HepG2 (cell line): ENCODE results near the gene S100A12. TPM values are rescaled to one million over a fixed set of nuclear protein-coding genes. Genes with fewer than 3 reads are reported as not detected.

Experiments used
- ATAC-seq: fragments of 200-7000 bp; cut with Tn5 transposase; 3 replicates; pipeline ENCODE4 v1.9.1; 2020; ENCODE audit warnings: mild to moderate bottlenecking, moderate library complexity
- BruUV-seq: library from RNA; stranded (reverse); fragments of 400-500 nt; replicated peaks from 2 replicates; lab custom pipeline; 2021; lab: Mats Ljungman, UMichigan
- CTCF ChIA-PET: fragments of 300-600 bp; formaldehyde crosslinking; extraction: SDS; loops from one replicate; lab custom pipeline; 2021; ENCODE audit warnings: low total read pairs, inconsistent platforms, low intra/inter-chr PET ratio; lab: Yijun Ruan, JAX
- POLR2A ChIA-PET: fragments of 350-600 bp; sonication (Branson Sonifier 250); formaldehyde crosslinking; loops from one replicate; lab custom pipeline; 2020; ENCODE audit warnings: antibody characterized with exemption, inconsistent platforms; lab: Yijun Ruan, JAX
- DNase-seq: peaks from one replicate; pipeline ENCODE4 v3.0.0-alpha.2; 2015; ENCODE audit warnings: low spot score
- FAIRE-seq: peaks from 3 replicates; lab custom pipeline; 2011; peaks lifted over from hg19 to GRCh38; lab: Jason Lieb, UNC
- H2AFZ ChIP-seq: one replicate; pipeline ENCODE4 v1.6.1; 2011; ENCODE audit warnings: low read length, inconsistent platforms
- H3K27ac ChIP-seq: fragments of 300-600 bp; 3 replicates; pipeline ENCODE4 v1.8.0; 2011; ENCODE audit warnings: mixed run types, mild to moderate bottlenecking, mixed read lengths, low read length, inconsistent platforms; ENCODE audit not compliant: insufficient read depth; ENCODE audit errors: extremely low read length
- H3K27me3 ChIP-seq, 2 experiments: fragments of 200-600 bp in 1 of 2; 2 replicates in 1 of 2; 3 replicates in 1 of 2; pipeline versions ENCODE4 v1.6.0 to v1.8.0; 2011; ENCODE audit warnings: low read length in 2 of 2, mild to moderate bottlenecking in 2 of 2, moderate library complexity in 2 of 2, inconsistent platforms in 1 of 2; ENCODE audit not compliant: insufficient read depth in 2 of 2, control insufficient read depth in 1 of 2
- H3K36me3 ChIP-seq, 2 experiments: fragments of 200-600 bp in 1 of 2; replicated peaks in 1 of 2; 2 replicates in 1 of 2; 3 replicates in 1 of 2; pipeline versions ENCODE4 v1.5.1 to v1.8.0; 2011; ENCODE audit warnings: low read length in 2 of 2, inconsistent platforms in 1 of 2; ENCODE audit not compliant: insufficient read depth in 2 of 2, control insufficient read depth in 1 of 2
- H3K4me1 ChIP-seq: 2 replicates; pipeline ENCODE4 v1.5.1; 2012; ENCODE audit warnings: low read length, inconsistent platforms; ENCODE audit not compliant: insufficient read depth
- H3K4me2 ChIP-seq: 2 replicates; pipeline ENCODE4 v1.6.0; 2011; ENCODE audit warnings: low read depth, low read length, inconsistent platforms
- H3K4me3 ChIP-seq, 3 experiments: fragments of 200-600 bp in 1 of 3; sonication (generic), shearing (Covaris generic) in 1 of 3; replicated peaks in 1 of 3; 2 replicates each; pipeline ENCODE4 v1.5.1; 2011 to 2016; ENCODE audit warnings: low read length in 3 of 3, inconsistent platforms in 2 of 3, low read depth in 2 of 3, mild to moderate bottlenecking in 2 of 3, control low read depth in 1 of 3, mixed read lengths in 1 of 3; ENCODE audit not compliant: insufficient read depth in 1 of 3
- H3K79me2 ChIP-seq: one replicate; pipeline ENCODE4 v1.6.1; 2011; ENCODE audit warnings: low read length, inconsistent platforms; ENCODE audit not compliant: insufficient read depth
- H3K9ac ChIP-seq: 2 replicates; pipeline ENCODE4 v1.6.0; 2011; ENCODE audit warnings: mild to moderate bottlenecking, low read depth, low read length, inconsistent platforms; ENCODE audit not compliant: insufficient read depth
- H3K9me3 ChIP-seq: 2 replicates; pipeline ENCODE4 v1.5.1; 2012; ENCODE audit warnings: mild to moderate bottlenecking, low read length
- H4K20me1 ChIP-seq: 2 replicates; pipeline ENCODE4 v1.6.0; 2011; ENCODE audit warnings: inconsistent platforms, mild to moderate bottlenecking, low read length, moderate library complexity; ENCODE audit not compliant: insufficient read depth
- HCFC1 ChIP-seq: fragments of 150-350 bp; IDR thresholded peaks from 2 replicates; pipeline ENCODE4 v1.6.1; 2014; ENCODE audit warnings: low read depth, low read length
- HMG20B ChIP-seq: conservative IDR thresholded peaks from 2 replicates; pipeline ENCODE4 v1.6.1; 2016; ENCODE audit warnings: missing genetic modification reagents, missing compliant biosample characterization
- IRF2 ChIP-seq: IDR thresholded peaks from 2 replicates; pipeline ENCODE4 v1.6.1; 2018; ENCODE audit warnings: missing genetic modification reagents, missing compliant biosample characterization
- KLF6 ChIP-seq: IDR thresholded peaks from 2 replicates; pipeline ENCODE4 v1.8.0; 2016; ENCODE audit warnings: missing biosample characterization, missing genetic modification reagents
- NFKB2 ChIP-seq: sonication (generic); formaldehyde crosslinking; IDR thresholded peaks from 2 replicates; pipeline ENCODE4 v1.4.0; 2020; ENCODE audit warnings: missing genetic modification reagents, borderline replicate concordance
- PITX1 ChIP-seq: sonication (generic); formaldehyde crosslinking; IDR thresholded peaks from 2 replicates; pipeline ENCODE4 v1.5.1; 2020; ENCODE audit warnings: mild to moderate bottlenecking, missing genetic modification reagents
- POLR2G ChIP-seq: fragments of 200-400 bp; formaldehyde crosslinking; IDR thresholded peaks from 2 replicates; pipeline ENCODE4 v1.6.1; 2018; ENCODE audit warnings: mild to moderate bottlenecking, low read depth, low read length, moderate library complexity
- RELA ChIP-seq: sonication (generic); formaldehyde crosslinking; IDR thresholded peaks from 2 replicates; pipeline ENCODE4 v1.4.0; 2020; ENCODE audit warnings: missing genetic modification reagents
- RFX3 ChIP-seq: IDR thresholded peaks from 2 replicates; pipeline ENCODE4 v1.6.1; 2016; ENCODE audit warnings: missing biosample characterization, missing genetic modification reagents
- ZFP37 ChIP-seq: sonication (generic); formaldehyde crosslinking; IDR thresholded peaks from 2 replicates; pipeline ENCODE4 v1.4.0; 2020; ENCODE audit warnings: missing genetic modification reagents, borderline replicate concordance
- ZNF251 ChIP-seq: sonication (generic); formaldehyde crosslinking; IDR thresholded peaks from 2 replicates; pipeline ENCODE4 v1.9.0; 2021; ENCODE audit warnings: mild to moderate bottlenecking, missing genetic modification reagents
- ZNF776 ChIP-seq: sonication (generic); formaldehyde crosslinking; IDR thresholded peaks from 2 replicates; pipeline ENCODE4 v1.4.0; 2020; ENCODE audit warnings: mild to moderate bottlenecking, missing genetic modification reagents
- WGBS: methylation state at CpG from one replicate; pipeline ENCODE4 v1.1.6; 2017; ENCODE audit warnings: low lambda C conversion rate; 5-methylcytosine and 5-hydroxymethylcytosine counted together
- in situ Hi-C: cut with HindIII; loops from 2 replicates; pipeline ENCODE4 v1.10.0; 2017; ENCODE audit warnings: low pct_unique_long_range_greater_than_20kb; ENCODE audit not compliant: extremely low pct_ligation_motif_present
- intact Hi-C: fragments of 100-400 bp; cut with micrococcal nuclease; formaldehyde crosslinking; loops from one replicate; pipeline ENCODE4 v1.10.0; 2022; ENCODE audit not compliant: unreplicated experiment
- polyA plus RNA-seq, 8 experiments: library from polyadenylated mRNA; depleted of rRNA in 3 of 8; stranded (reverse) in 7 of 8; unstranded in 1 of 8; fragments of >200 nt; fragmentation: Illumina TruSeq in 4 of 8; extraction: Trizol in 4 of 8; gene quantifications; 2 replicates each; pipeline versions ENCODE4 v1.2.1 to v1.2.3, GENCODE V29; 2011 to 2016; ENCODE audit warnings: low read depth in 4 of 8, missing spikeins in 1 of 8, mixed read lengths in 1 of 8; ENCODE audit not compliant: insufficient read depth in 1 of 8
- total RNA-seq, 5 experiments: library from RNA; depleted of rRNA; stranded (reverse); fragments of >200 nt; fragmentation: Illumina TruSeq; extraction: Trizol; gene quantifications; 2 replicates each; pipeline ENCODE4 v1.2.3, GENCODE V29; 2016; ENCODE audit warnings: low read depth in 1 of 5
- TF ChIP-seq, protein P1 (sequence below): sonication (generic); formaldehyde crosslinking; IDR thresholded peaks from 2 replicates; pipeline ENCODE4 v1.4.0; 2020; ENCODE audit warnings: missing genetic modification reagents
- TF ChIP-seq, protein P2 (sequence below): sonication (generic); formaldehyde crosslinking; IDR thresholded peaks from 2 replicates; pipeline ENCODE4 v1.8.1; 2023; ENCODE audit warnings: mild to moderate bottlenecking, missing genetic modification reagents
- TF ChIP-seq, protein P3 (sequence below): sonication (generic); formaldehyde crosslinking; IDR thresholded peaks from 2 replicates; pipeline ENCODE4 v1.4.0; 2020; ENCODE audit warnings: mild to moderate bottlenecking, missing genetic modification reagents
- TF ChIP-seq, protein P4 (sequence below): sonication (generic); formaldehyde crosslinking; IDR thresholded peaks from 2 replicates; pipeline ENCODE4 v1.4.0; 2020; ENCODE audit warnings: missing genetic modification reagents

S100A12 gene
- total and polyA plus RNA-seq, 2 of the 13 experiments (the other 11 are each of a cell fraction or from before 2014, with no cell fraction given), result not detected

DNA sequence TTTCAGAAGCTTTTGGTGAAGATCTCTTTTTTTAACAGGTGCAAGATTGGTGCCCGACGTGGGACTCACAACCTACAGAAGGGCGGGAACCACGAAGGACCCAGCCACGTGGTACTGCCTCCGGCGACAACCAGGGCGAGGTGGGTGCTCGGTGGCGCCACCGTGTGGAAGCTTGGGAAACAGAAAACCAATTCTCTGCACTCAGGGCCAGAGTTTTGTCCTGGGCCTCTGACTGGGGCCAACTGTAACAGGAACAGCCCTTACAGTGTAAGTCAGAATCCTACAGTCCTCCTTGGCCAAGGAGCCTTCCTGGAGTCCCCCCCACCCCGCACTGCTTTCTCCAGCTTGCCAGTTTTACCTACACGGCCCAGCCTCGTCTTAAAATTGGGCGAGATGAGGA is 29.3 kb upstream of the S100A12 start (continued):
- peak; percentile 35; the same call in 1 of the 2 replicates for TF ChIP-seq NFKB2 (CRISPR knock-in tag)
- TF ChIP-seq ZNF251 (CRISPR knock-in tag), result no peak
- TF ChIP-seq, protein P1, sequence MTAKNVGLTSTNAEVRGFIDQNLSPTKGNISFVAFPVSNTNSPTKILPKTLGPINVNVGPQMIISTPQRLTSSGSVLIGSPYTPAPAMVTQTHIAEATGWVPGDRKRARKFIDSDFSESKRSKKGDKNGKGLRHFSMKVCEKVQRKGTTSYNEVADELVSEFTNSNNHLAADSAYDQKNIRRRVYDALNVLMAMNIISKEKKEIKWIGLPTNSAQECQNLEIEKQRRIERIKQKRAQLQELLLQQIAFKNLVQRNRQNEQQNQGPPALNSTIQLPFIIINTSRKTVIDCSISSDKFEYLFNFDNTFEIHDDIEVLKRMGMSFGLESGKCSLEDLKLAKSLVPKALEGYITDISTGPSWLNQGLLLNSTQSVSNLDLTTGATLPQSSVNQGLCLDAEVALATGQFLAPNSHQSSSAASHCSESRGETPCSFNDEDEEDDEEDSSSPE, result peak; percentile 93
- no peak for TF ChIP-seq PITX1 (CRISPR knock-in tag)
- no peak for TF ChIP-seq KLF6
- TF ChIP-seq, all 625 proteins: peak for 9

DNA sequence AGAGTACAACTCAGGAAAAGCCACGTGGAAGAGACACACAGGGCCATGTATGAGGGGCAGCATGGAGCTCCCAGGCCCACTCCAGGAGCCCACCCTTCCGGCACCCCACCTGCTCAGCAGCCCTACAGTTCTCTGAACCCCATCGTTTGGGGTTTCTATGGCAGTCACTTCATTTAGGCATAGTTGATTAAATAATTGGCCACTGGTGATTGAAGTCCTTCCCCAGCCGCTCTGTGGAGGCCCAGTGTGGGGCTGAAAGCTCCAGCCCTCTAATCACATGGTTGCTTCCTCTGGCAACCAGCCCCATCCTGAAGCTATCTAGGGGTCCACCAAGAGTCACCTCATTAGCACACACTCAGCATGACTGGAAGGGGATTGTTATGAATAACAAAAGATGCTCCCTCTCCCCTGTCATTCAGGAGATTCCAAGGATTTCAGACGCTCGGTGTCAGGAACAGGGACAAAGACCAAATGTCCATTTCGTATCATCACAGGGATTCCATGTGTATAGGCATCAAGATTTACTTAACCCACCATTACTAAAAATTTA is 28.7 kb upstream of the S100A12 start:
- Histone ChIP-seq H3K4me1 (no peaks in the 10 kb centered on the region), H3K36me3 (no peaks in the 10 kb centered on the region), H3K4me3 (no peak overlapping the region), H3K9ac (no peak overlapping the region), H3K9me3 (no peaks in the 10 kb centered on the region), H2AFZ (no peak overlapping the region), H4K20me1 (no peaks in the 10 kb centered on the region), H3K79me2 (no peaks in the 10 kb centered on the region)
- no TSS peak for BruUV-seq
- no peak for FAIRE-seq
- in situ Hi-C loops, result no loop called here
- ATAC-seq, result no peak
- CTCF ChIA-PET, result no interaction called here
- TF ChIP-seq RFX3 (CRISPR knock-in tag), result no peak
- TF ChIP-seq, protein P2, sequence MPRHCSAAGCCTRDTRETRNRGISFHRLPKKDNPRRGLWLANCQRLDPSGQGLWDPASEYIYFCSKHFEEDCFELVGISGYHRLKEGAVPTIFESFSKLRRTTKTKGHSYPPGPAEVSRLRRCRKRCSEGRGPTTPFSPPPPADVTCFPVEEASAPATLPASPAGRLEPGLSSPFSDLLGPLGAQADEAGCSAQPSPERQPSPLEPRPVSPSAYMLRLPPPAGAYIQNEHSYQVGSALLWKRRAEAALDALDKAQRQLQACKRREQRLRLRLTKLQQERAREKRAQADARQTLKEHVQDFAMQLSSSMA (CRISPR knock-in tag), result no peak
- no peak for TF ChIP-seq HMG20B (CRISPR knock-in tag)
- TF ChIP-seq ZFP37 (CRISPR knock-in tag), result no peak
- TF ChIP-seq, protein P3, sequence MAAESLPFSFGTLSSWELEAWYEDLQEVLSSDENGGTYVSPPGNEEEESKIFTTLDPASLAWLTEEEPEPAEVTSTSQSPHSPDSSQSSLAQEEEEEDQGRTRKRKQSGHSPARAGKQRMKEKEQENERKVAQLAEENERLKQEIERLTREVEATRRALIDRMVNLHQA, result no peak
- TF ChIP-seq, protein P4, sequence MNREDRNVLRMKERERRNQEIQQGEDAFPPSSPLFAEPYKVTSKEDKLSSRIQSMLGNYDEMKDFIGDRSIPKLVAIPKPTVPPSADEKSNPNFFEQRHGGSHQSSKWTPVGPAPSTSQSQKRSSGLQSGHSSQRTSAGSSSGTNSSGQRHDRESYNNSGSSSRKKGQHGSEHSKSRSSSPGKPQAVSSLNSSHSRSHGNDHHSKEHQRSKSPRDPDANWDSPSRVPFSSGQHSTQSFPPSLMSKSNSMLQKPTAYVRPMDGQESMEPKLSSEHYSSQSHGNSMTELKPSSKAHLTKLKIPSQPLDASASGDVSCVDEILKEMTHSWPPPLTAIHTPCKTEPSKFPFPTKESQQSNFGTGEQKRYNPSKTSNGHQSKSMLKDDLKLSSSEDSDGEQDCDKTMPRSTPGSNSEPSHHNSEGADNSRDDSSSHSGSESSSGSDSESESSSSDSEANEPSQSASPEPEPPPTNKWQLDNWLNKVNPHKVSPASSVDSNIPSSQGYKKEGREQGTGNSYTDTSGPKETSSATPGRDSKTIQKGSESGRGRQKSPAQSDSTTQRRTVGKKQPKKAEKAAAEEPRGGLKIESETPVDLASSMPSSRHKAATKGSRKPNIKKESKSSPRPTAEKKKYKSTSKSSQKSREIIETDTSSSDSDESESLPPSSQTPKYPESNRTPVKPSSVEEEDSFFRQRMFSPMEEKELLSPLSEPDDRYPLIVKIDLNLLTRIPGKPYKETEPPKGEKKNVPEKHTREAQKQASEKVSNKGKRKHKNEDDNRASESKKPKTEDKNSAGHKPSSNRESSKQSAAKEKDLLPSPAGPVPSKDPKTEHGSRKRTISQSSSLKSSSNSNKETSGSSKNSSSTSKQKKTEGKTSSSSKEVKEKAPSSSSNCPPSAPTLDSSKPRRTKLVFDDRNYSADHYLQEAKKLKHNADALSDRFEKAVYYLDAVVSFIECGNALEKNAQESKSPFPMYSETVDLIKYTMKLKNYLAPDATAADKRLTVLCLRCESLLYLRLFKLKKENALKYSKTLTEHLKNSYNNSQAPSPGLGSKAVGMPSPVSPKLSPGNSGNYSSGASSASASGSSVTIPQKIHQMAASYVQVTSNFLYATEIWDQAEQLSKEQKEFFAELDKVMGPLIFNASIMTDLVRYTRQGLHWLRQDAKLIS (CRISPR knock-in tag), result no peak
- no peak for TF ChIP-seq HCFC1
- TF ChIP-seq RELA, result no peak
- TF ChIP-seq POLR2G, result no peak
- no peak for TF ChIP-seq IRF2 (CRISPR knock-in tag)
- TF ChIP-seq ZNF776 (CRISPR knock-in tag), result no peak
- TF ChIP-seq, all 625 proteins: peak for 0
- DNase-seq, result no peak
- 46% methylated on average over 7 of the region's 7 CpGs for WGBS
- intact Hi-C loops, result no loop called here
- no peak overlapping the region for H3K27ac ChIP-seq
- peaks cover 1 to 34% of the 10 kb centered on the region in 2 experiments; a peak in 3 of 5 replicates for H3K27me3 ChIP-seq
- H3K4me2 ChIP-seq, result no peak overlapping the region
- POLR2A ChIA-PET, result no interaction called here
